Heart left ventricle (tissue), 13 donors: ENCODE results near the gene DPYSL3.

ENCODE experiments used
- POLR2A ChIP-seq, 2 donors: fragments of 450-650 bp; IDR thresholded peaks; one replicate each; pipeline ENCODE4 v1.6.1; 2017; ENCODE audit warnings: antibody characterized with exemption in 2 of 2, mild to moderate bottlenecking in 2 of 2, moderate library complexity in 2 of 2
- TF ChIP-seq, protein P1 (sequence below), 12 donors: fragments of 200-600 bp; sonication (generic) in 4 of 12; IDR thresholded peaks; one replicate each; pipeline versions ENCODE4 v1.5.0 to v1.8.0; 2018 to 2022; ENCODE audit warnings: antibody characterized with exemption in 12 of 12, mild to moderate bottlenecking in 5 of 12
- donor health status: ischemic (EF 13 %, LVEDD 7.1; RV severe dilation, severe dysfunction).
- donor health status: DM: no; HTN: yes; CAD: no.
- donor health status: DM: no; HTN: no; CAD: no.
- donor health status: ischemic (EF 25% LVEDD 6.9; RV normal size, moderate dysfunction).
- donor health status: ischemic (EF 25% LVEDD 5.7; RV mildly dilated, moderate dysfunction).
- donor health status: ischemic (EF 35%, LVEDD 5.7; RV mildly dilated, moderate dysfunction).
- donor health status: nonischemic (EF 11% LVEDD 7.7; RV severe dilation, severe dysfunction).
- donor health status: DM: yes; HTN: yes; CAD: no.
- donor health status: PGD.
- donor health status: ischemic (EF 29% LVEDD 5.4; RV normal size, mild dysfunction).
- donor health status: nonischemic (EF 23%, LVEDD 6.1; RV moderate dilation, normal function).

DNA sequence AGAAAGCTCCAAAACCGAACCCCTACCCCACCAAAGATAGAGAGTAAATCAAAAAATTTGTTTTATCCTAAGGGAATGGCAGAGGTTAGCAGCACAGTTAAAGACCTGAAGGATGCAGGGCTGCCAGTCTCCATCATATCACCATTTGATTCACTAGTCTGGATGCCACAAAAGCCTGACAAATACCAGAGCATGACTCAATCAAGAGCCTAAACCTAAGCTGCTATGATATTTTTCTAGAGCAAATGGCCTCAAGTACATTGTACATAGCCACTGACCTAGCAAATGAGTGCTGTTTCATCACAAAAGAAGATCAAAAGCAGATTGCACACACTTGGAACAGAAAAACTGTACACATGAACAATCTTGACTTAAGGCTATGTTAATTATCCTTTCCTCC lies 48.0 kb downstream of the DPYSL3 start:
- TF ChIP-seq, protein P1, sequence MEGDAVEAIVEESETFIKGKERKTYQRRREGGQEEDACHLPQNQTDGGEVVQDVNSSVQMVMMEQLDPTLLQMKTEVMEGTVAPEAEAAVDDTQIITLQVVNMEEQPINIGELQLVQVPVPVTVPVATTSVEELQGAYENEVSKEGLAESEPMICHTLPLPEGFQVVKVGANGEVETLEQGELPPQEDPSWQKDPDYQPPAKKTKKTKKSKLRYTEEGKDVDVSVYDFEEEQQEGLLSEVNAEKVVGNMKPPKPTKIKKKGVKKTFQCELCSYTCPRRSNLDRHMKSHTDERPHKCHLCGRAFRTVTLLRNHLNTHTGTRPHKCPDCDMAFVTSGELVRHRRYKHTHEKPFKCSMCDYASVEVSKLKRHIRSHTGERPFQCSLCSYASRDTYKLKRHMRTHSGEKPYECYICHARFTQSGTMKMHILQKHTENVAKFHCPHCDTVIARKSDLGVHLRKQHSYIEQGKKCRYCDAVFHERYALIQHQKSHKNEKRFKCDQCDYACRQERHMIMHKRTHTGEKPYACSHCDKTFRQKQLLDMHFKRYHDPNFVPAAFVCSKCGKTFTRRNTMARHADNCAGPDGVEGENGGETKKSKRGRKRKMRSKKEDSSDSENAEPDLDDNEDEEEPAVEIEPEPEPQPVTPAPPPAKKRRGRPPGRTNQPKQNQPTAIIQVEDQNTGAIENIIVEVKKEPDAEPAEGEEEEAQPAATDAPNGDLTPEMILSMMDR (IDR thresholded peaks at IDR 0.05) = no peak
- TF ChIP-seq POLR2A (IDR thresholded peaks at IDR 0.05) = no peak
